SIG-M5 treated with dmso at 0.1 percent for 504 hours (cell line): ENCODE measurements around the gene ANO7.

Experiments used
- DNase-seq: peaks from one replicate; lab custom pipeline; 2025; ENCODE audit not compliant: unreplicated experiment; lab: John Stamatoyannopoulos, UW

ANO7 gene

DNA sequence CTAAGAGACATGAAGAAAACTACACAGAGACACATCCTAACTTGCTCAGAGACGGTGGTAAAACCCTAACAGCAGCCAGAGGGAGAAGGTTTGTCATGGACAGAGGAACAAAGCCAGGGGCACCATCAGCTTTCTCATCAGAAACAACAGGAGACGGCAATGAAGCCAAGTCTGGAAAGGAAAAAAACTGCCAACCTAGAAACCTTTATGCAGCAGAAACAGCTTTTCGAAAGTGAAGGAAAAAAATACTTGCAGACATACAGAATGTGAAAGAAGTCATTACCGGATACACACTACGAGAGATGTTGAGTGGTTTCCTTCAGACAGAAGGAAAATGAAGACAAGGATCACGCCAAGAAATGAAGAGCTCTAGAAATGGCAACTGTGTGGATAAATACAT, 55.9 kb downstream of the ANO7 start:
- no peak for DNase-seq

DNA sequence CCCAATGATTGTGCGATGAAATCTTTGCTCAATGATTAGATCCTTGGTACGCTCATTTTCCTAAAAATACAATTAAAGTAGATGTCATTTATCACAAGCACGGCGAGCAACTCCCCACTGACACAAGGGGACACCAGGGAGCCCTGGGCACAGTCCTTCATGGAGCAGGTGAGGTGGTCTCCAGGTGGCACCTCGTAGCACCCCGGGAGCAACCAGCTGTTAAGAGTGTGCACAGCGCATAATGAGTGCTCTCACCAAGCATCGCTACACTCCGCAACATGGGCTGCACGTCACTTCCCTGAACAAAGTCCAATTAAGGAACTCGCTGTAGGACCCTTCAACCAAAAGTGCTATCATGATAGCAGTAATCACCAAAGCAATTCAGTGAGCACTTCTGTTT, 59.8 kb downstream of the ANO7 start:
- no peak for DNase-seq

DNA sequence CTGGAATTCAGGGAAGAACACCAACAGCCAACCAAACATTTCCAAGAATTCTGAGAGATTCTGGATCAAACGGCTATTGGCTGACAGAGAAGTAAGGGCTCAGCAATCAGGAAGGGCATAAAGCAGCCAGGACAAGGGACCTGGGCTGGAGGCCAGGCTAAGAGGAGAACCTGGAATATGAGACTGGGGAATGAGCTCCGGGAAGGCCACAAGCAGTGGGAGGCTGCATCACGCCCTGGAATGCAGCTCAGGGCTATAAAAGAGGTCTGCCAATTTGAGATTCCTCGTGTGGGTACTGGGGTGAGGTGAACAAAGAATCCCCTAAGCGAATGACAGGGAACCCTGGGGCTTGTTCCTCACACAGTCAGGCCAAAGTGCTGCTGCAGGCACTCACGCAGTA, 60.4 kb downstream of the ANO7 start:
- no peak for DNase-seq

DNA sequence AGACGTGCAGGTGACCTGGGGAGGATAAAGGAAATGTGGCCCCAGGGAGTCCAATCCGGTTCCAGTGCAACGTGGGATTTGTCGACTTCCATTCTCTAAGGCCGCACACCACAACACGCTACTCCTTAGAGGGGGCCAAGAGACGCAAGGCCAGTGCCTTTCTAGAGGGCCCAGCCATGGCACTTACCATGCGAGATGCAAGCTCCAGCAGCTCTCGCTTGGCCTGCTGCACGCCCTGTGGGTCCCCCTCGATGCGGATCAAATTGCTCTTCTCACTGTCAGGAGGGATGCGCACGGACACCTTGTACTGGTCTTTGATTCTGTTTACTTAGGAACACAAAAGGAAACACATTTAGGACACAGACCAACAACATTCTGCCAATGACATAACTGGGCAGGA, 61.2 kb downstream of the ANO7 start:
- no peak for DNase-seq

DNA sequence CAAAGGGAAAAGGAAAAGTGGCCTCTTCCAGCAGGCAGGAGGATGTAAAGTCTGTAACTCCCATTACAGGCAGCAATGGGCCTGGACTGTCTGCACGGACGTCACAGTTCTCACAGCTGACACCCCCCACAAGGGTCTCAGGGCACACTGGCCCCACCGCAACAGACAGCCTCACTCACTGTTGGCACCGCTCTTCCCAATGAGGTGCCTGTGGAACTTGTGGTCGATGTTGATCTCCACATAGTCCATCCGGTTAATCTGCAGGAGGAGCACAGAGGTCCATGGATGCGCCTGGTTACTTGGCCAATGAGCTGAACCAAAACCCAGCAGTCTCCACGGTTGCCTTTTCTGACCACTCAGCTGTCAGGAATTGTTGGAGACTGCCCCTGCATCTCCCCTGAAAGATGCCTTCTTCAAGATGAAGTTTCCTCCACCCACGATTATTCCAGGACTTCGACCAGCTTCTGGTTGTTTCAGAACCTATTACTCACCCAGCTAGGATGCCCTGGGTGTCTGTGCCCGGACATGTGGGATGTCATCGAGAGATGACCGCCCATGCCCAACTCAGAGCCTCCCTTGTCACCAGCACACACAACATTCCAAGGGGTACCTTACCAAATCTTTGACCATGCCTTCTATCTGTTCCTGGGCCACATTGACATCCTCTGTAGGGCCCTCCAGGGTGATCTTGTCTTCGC, 64.5 kb downstream of the ANO7 start:
- no peak for DNase-seq

DNA sequence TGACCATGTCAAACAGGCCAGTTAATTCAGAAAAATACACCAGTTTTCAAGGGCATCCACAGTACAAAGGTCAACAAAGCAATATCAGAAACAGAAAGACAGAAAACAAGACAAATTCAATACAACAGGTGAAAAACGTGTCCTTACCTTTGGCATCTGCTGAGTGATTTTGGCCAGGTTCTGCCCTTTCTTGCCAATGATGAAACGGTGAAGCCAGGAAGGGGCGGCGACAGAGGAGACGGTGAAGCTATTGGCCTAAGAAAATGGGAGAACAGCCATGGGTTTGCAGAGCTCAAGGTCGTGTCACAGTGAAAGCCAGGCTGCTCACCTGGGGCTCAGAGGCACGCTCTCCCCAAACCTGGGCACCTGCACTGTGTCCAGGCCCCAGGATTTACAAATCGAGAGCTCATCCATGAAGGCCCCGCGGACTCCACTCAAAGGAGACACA, 66.5 kb downstream of the ANO7 start:
- DNase-seq, result no peak

DNA sequence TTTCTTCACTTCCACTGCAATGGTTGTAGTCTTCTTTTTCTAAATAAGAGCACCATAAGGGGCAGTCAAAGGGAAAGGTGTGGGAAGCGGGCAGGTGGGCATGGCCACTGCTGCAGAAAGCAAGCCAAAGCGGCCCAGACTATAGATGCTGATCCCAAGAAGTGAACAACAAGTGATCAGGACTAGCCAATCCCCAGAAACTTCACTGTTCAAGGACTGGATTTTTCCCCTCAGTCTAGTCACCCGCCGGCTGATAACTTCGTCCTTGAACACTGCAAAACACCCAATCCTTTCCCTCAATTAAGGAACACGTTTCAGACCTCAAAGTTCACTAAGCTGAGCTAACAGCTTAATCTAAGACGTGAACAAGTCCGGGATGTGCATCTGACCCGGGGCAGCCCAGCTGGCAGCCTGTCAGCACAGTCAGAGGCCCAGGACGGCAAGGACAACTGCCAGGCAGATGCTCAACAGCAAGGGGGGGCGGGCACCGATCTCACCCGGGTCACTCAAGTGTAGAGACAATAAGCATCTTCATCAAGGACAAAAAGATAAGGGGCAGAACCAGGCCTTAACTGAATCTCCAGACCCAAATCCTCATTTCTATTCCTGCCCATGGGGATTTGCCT, 67.2 kb downstream of the ANO7 start:
- DNase-seq, result no peak

DNA sequence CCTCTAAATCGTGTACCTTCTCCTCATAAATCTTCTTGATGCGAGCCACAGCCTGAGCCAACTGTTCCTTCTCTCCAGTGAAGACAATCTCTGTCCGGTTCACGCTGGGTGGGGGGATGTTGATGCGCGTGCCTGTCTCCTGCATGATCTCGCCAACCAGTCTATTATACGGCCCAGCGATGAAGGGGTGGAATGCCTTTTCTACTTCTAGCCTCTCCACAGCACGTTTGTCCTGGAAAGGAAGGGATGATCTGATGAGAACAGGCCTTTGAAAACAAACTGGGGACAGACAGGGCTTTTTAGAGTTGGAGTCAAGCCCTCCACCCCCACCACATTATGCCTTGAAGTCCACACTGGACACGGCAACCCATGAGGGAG, 67.7 kb downstream of the ANO7 start:
- no peak for DNase-seq

DNA sequence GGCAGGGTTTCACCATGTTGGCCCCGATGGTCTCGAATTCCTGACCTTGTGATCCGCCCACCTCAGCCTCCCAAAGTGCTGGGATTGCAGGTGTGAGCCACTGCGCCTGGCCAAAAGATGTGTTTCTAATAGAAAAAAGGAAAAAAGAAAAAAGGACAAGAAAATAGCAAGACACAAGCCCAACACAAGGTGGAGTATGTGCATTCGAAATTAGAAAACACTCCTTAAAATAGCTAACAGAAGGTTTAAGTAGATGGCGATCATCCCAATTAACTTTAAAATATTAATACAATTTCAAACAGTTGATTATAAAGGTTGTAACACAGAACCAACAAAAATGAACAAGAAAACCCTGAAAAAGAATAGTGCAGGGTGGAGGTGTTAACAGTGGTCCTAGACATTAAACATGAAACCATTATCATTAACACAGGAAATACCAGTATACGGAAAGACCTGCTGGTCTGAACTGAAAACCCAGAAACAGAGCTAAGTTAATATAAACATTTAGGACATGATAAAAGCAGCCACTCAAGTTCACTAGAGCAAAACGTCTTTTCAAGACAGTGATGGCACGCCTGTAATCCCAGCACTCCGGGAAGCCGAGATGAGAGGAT, 69.0 kb downstream of the ANO7 start:
- no peak for DNase-seq

DNA sequence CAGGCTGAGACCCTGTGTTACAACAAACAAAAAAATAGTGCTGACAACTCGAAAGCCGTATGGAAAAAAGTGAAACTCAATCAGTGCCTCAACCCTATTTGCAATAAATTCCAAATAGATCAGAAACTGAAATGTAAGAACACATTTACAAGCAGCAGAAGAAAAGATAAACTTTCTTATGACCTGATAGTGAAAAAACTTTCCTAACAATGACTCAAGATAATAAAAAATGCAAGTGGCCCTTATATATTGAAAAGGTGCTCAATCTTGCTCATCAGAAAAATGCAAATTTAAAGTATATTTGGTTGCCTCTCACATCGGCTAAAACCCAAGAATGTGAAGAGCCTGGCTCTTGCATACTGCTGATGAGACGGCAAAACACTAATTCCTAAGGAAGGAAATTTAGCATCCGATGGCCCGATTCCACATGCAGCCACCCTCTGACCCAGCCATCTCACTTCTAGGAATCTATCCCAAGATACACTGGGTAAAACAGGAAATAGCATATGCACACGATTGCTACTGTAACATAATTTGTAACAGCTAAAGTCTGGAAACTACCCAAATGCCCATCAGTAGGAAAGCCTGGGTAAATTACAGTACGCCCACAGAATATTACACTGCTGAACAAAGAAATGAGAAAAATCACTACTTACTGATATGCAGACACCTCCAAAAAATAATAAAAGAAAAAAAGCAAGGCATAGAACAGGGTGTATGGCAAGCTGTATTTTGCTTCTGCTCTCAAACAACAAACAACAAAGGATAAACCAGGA, 70.2 kb downstream of the ANO7 start:
- no peak for DNase-seq

DNA sequence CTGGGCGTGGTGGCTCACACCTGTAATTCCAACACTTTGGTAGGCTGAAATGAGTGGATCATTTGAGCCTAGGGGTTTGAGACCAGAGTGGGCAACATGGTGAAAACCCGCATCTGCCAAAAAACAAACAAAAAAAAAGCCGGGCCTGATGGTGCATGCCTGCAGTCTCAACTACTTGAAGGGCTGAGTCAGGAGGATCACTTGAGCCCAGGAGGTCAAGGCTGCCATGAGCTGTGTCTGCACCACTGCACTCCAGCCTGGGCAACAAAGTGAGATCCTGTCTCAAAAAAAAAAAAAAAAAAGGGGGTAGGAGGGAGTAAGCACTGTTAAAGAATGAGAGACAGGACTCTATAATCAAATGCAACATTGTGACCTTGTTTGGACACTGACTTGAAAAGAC, 72.4 kb downstream of the ANO7 start:
- no peak for DNase-seq

DNA sequence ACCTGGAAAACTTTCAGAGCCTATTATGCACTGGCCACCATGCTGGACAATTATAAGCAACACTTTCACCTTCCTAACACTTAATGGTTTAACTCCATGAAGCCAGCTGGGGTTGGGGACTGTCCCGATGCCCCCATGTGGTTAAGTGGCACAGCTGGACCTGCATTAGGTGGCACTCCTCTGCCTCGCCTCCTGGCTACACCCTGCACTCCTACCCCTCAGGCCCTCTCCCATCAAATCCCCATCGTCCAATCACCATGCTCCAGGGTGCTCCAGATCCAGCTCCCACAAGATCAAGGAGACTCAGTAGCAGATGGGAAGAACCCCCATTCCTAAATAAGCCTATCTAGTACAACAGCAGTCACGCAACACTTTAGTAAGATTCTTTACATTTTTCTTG, 73.2 kb downstream of the ANO7 start:
- DNase-seq, result no peak

DNA sequence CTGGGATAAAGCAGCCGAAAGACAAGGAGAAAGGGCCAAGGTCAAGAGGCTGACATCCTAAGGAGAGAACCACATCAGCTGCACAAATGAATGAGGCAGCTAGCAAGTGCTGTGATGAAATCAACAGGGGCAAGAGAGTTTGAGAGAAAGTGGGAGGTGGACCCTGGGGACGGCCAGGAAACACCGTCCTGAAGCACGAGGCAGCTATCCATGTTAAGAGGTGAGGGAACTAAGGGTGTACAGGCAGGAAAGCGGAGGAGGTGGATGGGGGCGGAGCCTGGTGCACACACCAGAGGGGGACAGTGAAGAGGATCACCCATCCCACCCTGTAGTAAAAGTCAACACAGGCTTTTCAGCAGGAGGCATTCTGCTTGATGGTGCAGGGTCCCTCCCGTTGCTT, 74.6 kb downstream of the ANO7 start:
- no peak for DNase-seq

DNA sequence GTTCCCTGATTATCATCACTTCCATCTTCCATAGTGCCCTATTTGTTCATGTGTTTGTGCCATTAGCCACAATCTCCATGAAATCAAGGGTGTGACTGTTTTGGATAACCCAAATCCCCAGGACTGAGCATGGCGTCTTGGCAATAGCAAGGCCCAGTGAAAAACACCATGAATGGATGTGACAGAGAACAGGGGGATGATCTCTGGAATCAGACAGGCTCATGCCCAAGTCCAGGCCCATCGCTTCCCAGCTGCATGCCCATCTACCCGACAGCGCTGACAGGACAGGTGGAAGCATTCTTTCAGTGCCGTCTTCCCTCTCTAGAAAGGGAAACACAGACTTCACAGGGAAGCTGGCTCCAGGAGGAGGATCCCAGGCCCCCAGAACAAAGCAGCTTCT, 77.0 kb downstream of the ANO7 start:
- DNase-seq, result no peak

DNA sequence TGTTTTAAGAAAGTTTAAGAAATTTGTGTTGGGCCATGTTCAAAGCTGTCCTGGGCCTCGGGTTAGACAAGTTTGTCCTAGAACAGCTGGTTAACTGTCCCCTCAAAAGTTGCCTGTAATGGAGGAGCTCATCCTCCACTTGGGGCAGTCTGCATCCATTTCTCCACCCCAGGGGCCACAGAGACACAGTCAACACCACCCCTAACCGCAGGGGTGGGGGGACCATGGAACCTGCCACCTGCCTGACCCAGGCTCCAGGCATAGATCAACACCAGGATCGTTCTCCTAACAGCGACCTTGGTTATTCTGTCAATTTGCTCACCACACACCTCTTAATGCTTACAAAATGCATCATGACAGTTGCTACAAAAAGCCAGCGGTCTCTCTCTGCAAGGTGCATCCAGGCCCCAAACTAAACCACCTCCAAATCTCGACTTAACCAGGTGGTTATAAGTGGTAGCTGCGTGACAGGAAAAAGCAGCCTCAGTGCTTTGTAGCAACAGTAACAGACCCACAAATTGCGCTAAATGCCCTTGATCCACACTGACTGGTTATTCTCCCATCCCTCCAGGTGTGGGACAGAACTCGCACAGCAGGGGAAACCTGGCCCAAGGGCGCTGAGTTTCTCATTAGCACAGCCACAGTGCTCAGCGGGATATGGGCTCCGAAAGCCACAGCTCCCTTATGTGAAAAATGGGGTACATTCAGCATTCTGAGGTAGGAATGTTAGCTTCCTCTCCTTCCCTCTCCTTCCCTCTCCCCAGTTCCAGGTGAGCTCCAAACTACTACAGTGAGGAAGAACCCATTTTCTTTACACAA, 79.0 kb downstream of the ANO7 start:
- no peak for DNase-seq

DNA sequence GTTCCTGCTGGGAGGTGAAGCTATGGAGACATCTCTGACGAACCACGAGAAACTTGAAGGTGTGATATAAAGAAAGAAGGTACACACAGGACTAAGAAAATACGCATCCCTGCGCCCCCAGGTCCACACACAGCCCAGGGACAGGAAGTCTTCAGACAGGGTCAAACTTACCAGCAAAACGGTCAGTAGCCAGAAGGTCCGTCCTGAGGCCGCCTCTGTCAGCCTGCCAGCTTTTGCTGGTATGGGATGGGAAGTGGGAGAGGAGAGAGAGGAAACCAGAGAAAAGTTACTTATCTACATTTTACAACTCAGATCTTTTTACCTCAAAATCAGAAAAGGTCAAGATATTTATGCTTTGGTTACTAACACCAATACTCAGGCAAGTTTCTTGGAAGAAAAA, 79.8 kb downstream of the ANO7 start:
- no peak for DNase-seq

DNA sequence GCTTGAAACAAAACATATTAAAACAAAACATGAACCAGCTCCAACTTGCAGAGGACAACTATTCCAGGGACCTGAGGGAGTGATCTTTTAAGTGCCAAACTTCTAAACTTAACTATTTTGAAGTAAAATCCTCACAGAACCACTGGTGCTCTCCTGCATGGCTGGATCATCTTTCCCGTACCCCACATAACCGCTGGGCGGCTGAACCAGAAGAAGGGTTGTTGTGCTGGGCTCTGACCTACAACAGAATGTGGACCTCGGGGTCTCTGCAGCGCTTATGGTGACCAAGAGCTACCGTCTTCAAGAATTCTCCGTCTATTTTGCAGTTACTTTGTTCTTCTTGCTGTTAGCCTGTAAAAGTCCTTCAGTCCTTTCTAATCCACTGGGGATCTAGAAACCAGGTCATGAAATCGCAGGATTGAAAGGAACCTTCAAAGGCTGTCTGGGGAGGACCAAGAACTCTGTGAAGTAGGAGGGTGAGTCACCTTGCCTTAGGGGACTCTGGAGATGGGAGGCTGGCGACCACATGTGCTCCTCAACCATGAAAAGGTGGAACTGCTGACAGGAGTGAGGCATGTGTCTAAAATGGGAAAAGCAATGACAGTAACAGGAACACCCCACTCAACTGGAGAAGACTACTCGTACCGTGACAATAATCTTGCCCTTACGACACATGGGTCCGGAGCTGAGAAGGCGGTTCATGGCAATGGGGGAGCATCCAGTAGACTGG, 80.4 kb downstream of the ANO7 start:
- DNase-seq, result no peak

DNA sequence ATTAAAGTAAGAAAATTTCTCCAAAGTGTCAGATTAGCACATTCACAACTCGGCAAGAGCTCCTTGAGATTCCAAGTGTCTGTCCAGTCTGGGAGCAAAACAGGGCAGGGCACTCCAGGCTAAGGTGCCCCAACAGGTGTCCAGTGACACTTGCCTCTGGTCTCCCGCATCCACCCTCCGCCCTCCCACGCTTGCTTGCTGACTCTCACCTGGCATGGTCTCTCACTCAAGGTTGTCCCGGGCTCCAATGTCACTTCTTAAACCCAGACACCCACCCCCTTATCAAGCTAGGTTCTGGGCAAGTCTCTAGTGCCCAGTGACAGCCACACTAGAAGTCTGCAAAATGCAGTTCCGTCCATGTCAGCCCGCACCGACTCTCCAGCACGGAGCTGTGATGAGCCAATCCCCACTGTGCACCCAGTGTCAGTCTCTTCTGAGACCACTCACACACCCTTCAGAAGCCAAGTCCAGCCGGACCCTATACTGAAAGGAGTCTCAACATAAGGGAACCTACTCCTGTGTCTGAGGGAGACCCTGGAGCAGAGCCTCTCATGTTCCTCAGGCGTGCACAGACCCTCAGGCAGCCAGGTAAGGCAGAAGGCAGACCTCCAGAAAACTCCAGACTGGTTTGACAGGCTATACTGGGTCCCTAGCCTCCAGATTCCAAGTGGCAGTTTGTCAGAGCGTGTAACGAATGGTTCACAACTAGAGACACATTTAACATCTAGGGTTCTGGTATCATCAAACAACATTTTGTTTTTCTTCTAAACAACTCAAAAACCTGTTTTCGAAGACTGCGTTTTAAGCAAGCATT, 81.4 kb downstream of the ANO7 start:
- DNase-seq, result no peak

DNA sequence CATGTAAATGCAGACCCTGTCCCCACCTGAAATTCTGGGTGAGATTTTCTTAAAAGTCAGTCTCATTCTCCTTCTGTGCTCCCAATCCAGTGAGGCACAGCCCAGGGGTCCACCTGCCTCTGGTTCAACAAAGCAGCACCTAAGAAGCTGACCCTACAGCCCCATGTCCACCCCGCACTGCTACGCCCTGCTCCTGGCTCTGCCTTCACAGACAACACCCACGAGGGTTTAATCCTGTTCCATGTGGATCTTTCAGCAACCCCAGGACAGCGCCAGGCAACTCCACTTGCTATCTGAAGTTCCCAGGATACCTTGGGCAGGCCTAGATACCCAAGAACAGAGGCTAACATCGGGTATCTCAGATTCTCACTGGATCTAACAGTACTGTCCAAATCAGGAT, 82.1 kb downstream of the ANO7 start:
- DNase-seq, result no peak
